Hematopoietic multipotent progenitor cell treated with erythropoietin and hydrocortisone succinate and interleukin-3 and kit ligand, for 8 days (in vitro differentiated cells): Measurements from ENCODE around the gene CA10.

Source experiments
- DNase-seq: peaks from one replicate; pipeline ENCODE4 v3.0.0-alpha.2; 2015

CA10 gene

DNA sequence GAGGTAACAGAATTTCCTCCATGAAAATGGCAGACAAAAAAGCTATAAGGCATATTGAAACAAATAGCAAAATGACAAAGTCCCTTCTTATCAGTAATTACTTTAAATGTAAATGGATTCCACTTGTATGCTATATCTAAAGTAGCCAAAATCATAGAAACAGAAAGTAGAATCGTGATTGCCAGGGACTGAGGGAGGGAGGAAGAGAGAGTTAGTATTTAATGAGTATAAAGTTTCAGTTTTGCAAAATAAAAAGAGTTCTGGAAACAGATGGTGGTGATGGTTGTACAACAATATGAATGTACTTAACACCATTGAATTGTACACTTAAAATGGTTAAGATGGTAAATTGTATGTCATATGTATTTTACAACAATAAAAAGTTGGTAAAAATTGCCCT is 407.4 kb downstream of the CA10 start:
- no peak for DNase-seq

DNA sequence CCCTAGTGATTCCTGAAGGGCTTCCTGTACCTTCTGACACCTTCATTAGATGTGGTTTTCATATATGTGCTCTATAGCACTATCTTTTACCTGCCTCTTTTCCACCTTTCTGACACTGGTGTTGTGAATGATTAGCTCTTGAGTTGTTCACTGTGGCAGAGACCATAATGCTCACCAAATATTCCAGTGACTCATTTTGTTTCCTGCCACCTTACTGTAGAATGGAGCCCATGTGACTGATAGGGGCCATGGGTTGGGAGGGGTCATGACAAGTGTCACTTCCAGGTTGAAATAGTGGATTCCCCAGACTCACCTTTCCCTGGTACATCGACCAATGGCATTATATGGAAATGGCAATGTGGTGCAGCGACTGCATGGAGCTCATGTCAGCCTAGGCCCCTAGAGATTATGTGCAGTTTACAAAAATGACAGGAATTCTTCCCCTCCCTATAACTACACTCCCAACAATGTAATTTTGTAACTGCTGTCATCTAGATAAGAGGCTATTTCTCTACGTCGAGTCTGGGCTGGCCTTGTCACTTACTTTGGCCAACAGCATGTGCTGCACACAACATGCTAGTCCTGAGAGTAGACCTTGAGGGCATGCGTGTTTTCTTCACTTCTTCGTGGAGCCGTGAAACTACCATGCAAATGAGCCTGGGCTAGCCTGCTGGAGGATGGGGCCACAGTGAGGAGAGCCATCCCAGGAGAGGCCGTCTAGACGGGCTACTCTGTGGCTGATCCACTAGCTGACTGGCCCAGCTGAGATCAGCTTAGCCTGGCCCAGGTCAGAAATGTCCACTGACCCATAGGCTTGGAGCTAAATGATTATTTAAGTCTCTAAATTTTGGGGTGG is 409.5 kb downstream of the CA10 start:
- no peak for DNase-seq

GRCh38 chr17:51746421-51746820 is 412.1 kb downstream of the CA10 start:
- no peak for DNase-seq

DNA sequence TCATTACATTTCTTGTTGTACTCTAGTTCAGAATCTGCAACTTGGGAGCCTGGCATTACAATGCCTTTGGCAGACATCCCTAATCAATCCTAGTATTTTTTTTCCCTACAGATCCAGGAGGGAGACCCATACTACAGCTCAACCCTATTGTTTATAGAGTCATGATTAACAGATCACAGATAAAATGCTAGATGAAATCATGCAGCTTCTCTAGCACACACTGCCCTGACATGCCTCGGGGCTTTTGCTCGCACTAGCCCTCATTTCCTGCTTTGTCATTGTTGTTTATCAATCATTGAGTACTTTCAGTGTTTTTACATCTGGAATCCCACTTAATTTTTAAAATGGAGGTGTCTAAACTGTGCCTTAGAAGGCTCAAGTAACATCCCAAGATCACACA is 412.5 kb downstream of the CA10 start:
- no peak for DNase-seq

- no peak for DNase-seq
These were observed 415.0 kb downstream of the CA10 start for GRCh38 chr17:51743477-51743876.

GRCh38 chr17:51742571-51742970 is 415.9 kb downstream of the CA10 start:
- DNase-seq = no peak

DNA sequence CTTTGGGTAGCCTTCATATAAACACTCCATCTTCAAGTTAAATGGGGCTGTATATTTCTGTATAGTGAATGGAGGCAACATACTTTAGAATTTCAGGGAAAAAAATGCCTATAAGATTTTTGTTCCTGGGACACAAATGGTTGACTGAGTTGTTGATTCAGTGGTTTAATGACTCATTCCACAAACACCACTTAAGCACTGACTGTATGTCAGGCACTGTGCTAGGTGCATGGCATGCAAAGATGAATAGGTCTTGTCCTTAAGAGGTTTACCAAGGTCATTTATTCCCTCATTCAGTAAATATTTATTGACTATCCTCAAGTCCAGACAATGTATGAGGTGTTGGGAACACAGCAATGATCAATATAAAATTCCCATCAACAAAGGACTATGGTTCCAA is 417.1 kb downstream of the CA10 start:
- DNase-seq = no peak

DNA sequence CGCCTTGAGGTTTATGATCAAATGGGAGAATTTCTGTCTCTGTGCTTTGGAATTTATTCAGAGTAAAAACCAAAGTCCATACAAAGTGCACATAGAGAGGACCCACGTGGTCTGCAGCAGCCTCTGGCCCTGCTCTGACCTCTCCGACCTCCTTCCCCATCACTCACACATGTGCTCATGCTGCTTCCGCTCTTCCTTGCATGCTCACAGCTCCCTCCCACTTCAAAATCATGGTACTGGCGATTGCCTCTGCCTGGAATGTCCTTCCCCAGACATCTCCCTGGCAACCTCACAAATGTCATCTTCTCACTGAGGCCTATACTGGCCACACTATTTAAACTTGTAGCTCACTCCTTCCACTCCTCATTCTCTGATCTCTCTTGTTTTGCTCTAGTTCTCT is 418.0 kb downstream of the CA10 start:
- no peak for DNase-seq

GRCh38 chr17:51739245-51739886 is 419.1 kb downstream of the CA10 start:
- no peak for DNase-seq

GRCh38 chr17:51736356-51736755 is 422.2 kb downstream of the CA10 start:
- DNase-seq = no peak

- DNase-seq = peak; percentile 8
These were observed 423.5 kb downstream of the CA10 start for GRCh38 chr17:51734976-51735375.

DNA sequence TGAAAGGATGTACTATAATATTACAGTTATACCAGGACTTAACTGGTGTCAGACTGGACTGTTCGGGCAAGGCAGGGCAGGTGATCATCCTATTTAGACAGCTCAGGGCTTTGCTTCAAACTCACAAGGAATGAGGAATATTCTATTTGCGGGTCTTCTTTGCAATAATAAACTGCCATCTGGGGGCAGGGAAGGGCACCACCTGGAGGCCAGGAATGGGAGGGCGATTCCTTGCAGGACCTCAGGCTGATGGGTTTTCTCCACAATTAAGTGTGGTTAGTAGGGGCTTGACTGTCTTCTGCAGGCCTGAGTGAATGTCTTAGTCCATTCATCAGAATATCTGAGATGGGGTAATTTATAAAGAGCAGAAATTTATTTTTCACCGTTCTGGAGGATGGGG is 424.1 kb downstream of the CA10 start:
- DNase-seq = peak; percentile 4

DNA sequence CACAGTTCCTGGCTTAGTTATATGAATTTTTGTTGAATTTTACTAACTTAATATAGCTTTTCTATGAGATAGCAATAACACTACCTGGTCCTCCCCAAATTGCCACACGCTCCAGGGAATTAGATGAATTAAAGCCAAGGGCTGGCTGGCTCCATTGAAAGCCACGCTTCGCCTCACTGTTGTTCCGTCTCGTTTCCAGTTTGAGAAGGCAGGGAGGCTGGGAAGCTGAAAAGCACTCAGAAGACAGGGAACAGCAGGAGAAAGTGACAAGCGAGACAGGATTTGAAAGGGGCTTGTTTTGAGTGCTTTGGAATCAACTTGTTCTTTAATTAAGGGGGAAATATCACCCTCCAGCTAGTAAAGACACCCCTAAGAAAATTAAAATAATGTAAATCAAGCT is 425.3 kb downstream of the CA10 start:
- DNase-seq = no peak

GRCh38 chr17:51731941-51732722 is 426.4 kb downstream of the CA10 start:
- no peak for DNase-seq

GRCh38 chr17:51730303-51731050 is 428.0 kb downstream of the CA10 start:
- DNase-seq = no peak

GRCh38 chr17:51725185-51725584 is 433.3 kb downstream of the CA10 start:
- DNase-seq = no peak

GRCh38 chr17:51724043-51724580 is 434.4 kb downstream of the CA10 start:
- no peak for DNase-seq

DNA sequence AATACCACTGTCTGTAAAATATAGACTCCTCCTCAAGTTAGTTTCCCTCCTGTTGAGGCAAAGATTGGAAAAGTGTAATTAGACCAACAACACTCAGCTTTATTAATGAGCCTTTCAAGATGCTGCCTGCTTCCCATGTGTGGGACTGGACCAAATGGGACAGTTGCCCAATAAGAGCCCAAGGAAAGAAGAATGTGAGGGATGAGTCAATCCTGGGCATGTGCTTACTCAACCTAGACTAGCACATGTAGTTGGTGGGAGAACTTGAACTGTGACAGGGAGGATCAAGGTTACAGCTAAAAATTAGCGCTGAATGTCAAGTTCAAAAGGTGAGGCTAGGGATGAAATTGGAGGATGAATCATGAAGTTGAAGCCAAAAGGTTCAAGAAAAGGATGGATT is 435.5 kb downstream of the CA10 start:
- DNase-seq = no peak

DNA sequence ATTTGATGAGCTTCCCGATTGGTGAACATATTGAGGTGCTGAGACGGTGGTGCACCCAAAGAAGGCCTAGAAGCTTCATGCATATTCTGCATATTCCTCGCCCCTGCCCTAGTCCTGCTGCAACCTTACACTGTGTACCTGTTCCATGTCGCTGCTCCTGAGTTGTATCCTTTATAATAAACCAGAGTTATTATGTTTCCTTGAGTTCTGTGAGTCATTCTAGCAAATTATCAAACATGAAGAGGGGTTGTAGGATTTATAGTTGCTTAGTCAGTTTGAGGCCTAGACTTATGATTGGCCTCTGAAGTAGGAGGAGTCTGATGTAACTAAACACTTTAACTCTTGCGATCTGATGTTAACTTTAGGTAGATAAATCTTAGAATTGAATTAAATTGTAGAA is 436.8 kb downstream of the CA10 start:
- no peak for DNase-seq

- DNase-seq = no peak
These were observed 438.1 kb downstream of the CA10 start for GRCh38 chr17:51720439-51720838.

DNA sequence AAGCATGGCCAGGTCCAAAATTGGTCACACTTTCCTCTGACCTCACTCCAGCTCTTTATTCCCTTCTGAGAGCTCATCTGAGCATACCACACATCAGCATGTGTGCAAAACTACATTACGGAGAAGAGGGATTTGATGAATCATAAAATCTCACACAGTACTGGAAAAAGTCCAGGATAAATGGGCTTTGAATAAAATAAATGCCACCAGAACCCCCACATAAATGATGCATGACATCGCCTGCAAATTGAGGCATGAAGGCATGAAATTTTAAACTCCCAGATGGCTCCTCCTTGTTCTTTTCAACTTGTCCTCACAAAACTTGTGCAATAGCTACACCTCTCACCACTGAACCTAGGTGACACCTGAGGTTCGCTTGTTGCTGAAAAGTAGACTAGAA is 439.5 kb downstream of the CA10 start:
- no peak for DNase-seq

DNA sequence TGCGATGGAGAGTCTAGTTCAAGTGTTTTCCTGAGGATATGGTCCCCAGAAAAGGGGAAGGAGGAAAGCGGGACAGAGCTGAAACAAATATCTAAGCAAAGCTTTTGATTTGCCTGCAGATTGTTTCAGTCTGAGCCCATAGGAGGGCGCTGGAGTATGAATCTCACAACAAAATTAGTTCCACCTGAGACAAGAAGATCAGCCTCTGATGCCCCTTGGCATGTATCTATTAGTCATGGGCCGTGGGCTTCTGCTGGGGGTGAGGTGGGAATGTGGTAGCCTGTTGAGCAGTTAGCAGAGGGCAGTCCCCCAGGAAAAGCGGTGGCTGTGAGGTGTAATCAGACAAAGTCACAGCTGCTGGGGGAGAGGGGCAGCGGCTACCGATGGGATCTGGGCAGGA is 446.9 kb downstream of the CA10 start:
- DNase-seq = no peak

DNA sequence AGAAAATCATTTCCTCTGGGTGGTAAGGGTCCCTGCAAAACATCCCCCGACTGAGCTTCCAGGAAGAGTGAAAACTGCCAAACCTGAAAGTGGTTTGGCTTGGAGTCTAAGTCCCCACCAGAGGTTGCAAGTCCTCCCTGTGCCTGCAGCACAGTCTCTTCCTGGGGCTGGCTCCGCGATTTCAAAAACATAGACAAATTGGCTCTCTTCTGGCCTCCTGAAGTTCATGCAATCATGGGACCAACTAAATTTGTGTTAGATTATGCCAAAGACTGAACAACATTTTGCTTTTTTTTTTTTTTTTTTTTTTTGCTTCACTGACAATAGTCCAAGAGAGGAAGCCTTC is 447.9 kb downstream of the CA10 start:
- no peak for DNase-seq
